Panc1 (cell line): Measurements from ENCODE around the gene SMCHD1. TPM values are rescaled to one million over a fixed set of nuclear protein-coding genes. Genes with fewer than 3 reads are reported as not detected.

Experiments
- ATAC-seq: fragments of 200-7000 bp; cut with Tn5 transposase; 2 replicates; pipeline ENCODE4 v1.9.1; 2020; ENCODE audit warnings: mild to moderate bottlenecking, moderate library complexity
- BruUV-seq: library from RNA; stranded (reverse); fragments of 400-500 nt; replicated peaks from 2 replicates; lab custom pipeline; 2021; lab: Mats Ljungman, UMichigan
- CTCF ChIA-PET: fragments of 300-600 bp; sonication (Branson Sonifier 250); formaldehyde crosslinking; loops from one replicate; lab custom pipeline; 2022; ENCODE audit warnings: antibody characterized with exemption; lab: Charles Lee
- POLR2A ChIA-PET: fragments of 300-600 bp; sonication (Branson Sonifier 250); formaldehyde crosslinking; loops from one replicate; lab custom pipeline; 2022; ENCODE audit warnings: antibody characterized with exemption; lab: Charles Lee
- DNase-seq: peaks from one replicate; pipeline ENCODE4 v3.0.0-alpha.2; 2010; ENCODE audit warnings: low read depth, low spot score
- H3K27ac ChIP-seq: 2 replicates; pipeline ENCODE4 v1.5.1; 2011; ENCODE audit warnings: mild to moderate bottlenecking, low read length, inconsistent platforms
- H3K27me3 ChIP-seq: fragments of 200-500 bp; sonication (Bioruptor generic); 2 replicates; pipeline ENCODE4 v1.6.0; 2014; ENCODE audit warnings: low read length, inconsistent platforms; ENCODE audit not compliant: control insufficient read depth, insufficient read depth
- H3K36me3 ChIP-seq: fragments of 200-500 bp; sonication (Bioruptor generic); 2 replicates; pipeline ENCODE4 v1.5.1; 2014; ENCODE audit warnings: inconsistent platforms, mild to moderate bottlenecking, low read length, moderate library complexity; ENCODE audit not compliant: control insufficient read depth, insufficient read depth
- H3K4me1 ChIP-seq: 2 replicates; pipeline ENCODE4 v1.5.1; 2011; ENCODE audit warnings: inconsistent platforms, mild to moderate bottlenecking, low read length, moderate library complexity; ENCODE audit not compliant: control insufficient read depth, insufficient read depth
- H3K4me3 ChIP-seq, 2 experiments: 2 replicates each; pipeline ENCODE4 v1.5.1; 2011 to 2012; ENCODE audit warnings: low read depth in 2 of 2, low read length in 2 of 2, mild to moderate bottlenecking in 2 of 2, inconsistent platforms in 1 of 2, moderate library complexity in 1 of 2
- H3K9me3 ChIP-seq: fragments of 200-500 bp; sonication (Bioruptor generic); 2 replicates; pipeline ENCODE4 v1.5.1; 2014; ENCODE audit warnings: low read depth, mild to moderate bottlenecking, inconsistent platforms, low read length, moderate library complexity; ENCODE audit not compliant: control insufficient read depth, insufficient read depth
- CTCF ChIP-seq: fragments of 450-650 bp; IDR thresholded peaks from 2 replicates; pipeline ENCODE4 v1.5.1; 2017; ENCODE audit warnings: mild to moderate bottlenecking
- POLR2AphosphoS5 ChIP-seq: IDR thresholded peaks from 2 replicates; pipeline ENCODE4 v1.6.1; 2012; ENCODE audit warnings: mild to moderate bottlenecking, low read depth, low read length, moderate library complexity
- REST ChIP-seq, 2 experiments: IDR thresholded peaks; 2 replicates each; pipeline ENCODE4 v1.6.1; 2011 to 2012; ENCODE audit warnings: low read depth in 2 of 2, control low read depth in 1 of 2, low read length in 1 of 2, mild to moderate bottlenecking in 1 of 2, moderate library complexity in 1 of 2; ENCODE audit not compliant: insufficient read depth in 1 of 2
- SIN3A ChIP-seq: IDR thresholded peaks from 2 replicates; pipeline ENCODE4 v1.6.1; 2012; ENCODE audit warnings: low read depth, mild to moderate bottlenecking, low read length, moderate library complexity, borderline replicate concordance; ENCODE audit not compliant: insufficient read depth
- TCF7L2 ChIP-seq: IDR thresholded peaks from 2 replicates; pipeline ENCODE4 v1.6.1; 2011; ENCODE audit warnings: mild to moderate bottlenecking, low read depth, low read length, inconsistent platforms
- in situ Hi-C: cut with HindIII; loops from 2 replicates; pipeline ENCODE4 v1.10.0; 2016; ENCODE audit warnings: low sequenced_read_pairs, low pct_unique_long_range_greater_than_20kb
- intact Hi-C: fragments of 100-400 bp; cut with micrococcal nuclease; formaldehyde crosslinking; loops from one replicate; pipeline ENCODE4 v1.10.0; 2022; ENCODE audit not compliant: unreplicated experiment
- total RNA-seq: library from RNA; stranded (reverse); gene quantifications from one replicate; pipeline ENCODE4 v1.2.1, GENCODE V29; 2021; ENCODE audit not compliant: unreplicated experiment

Gene SMCHD1
- total RNA-seq, 1 experiment from 2014 or later: 40.9 TPM

GRCh38 chr18:2840521-2840920 lies 185.0 kb downstream of the SMCHD1 start:
- DNase-seq (no peak), ATAC-seq (no peak)
- BruUV-seq: no TSS peak
- intact Hi-C loops: no loop called here
- Histone ChIP-seq H3K36me3 (no peaks in the 10 kb centered on the region), H3K9me3 (no peaks in the 10 kb centered on the region), H3K27me3 (peaks cover 20% of the 10 kb centered on the region), H3K27ac (no peak overlapping the region), H3K4me1 (no peaks in the 10 kb centered on the region), H3K4me3 (no peak overlapping the region)
- CTCF ChIA-PET: no interaction called here
- no peak for TF ChIP-seq SIN3A
- no peak for TF ChIP-seq POLR2AphosphoS5
- in situ Hi-C loops: no loop called here
- POLR2A ChIA-PET: no interaction called here

- peaks cover 28% of the 10 kb centered on the region for H3K27me3 ChIP-seq
- CTCF ChIA-PET: no interaction called here
Observed at GRCh38 chr18:2843146-2843545, 187.6 kb downstream of the SMCHD1 start.

More at GRCh38 chr18:2843146-2843545, 187.6 kb downstream of the SMCHD1 start:
- no peak for ATAC-seq
- no peak for DNase-seq
- in situ Hi-C loops: no loop called here
- TF ChIP-seq TCF7L2 (no peak), POLR2AphosphoS5 (no peak), CTCF (no peak), REST (IDR thresholded peaks at IDR 0.05; ENCODE audit: insufficient read depth in 1 of 2, low read depth in 2 of 2, low read length in 1 of 2) (no peak), SIN3A (no peak)
- Histone ChIP-seq H3K4me1 (peaks cover 3% of the 10 kb centered on the region; the same call in 1 of the 2 replicates), H3K27ac (no peak overlapping the region), H3K36me3 (no peaks in the 10 kb centered on the region), H3K4me3 (no peak overlapping the region), H3K9me3 (no peaks in the 10 kb centered on the region)
- intact Hi-C loops: no loop called here
- no TSS peak for BruUV-seq
- POLR2A ChIA-PET: no interaction called here
